ENCODE results near the gene AKAP13.

GRCh38 chr15:85688711-85689110 lies 308.3 kb downstream of the AKAP13 start:
- TF ChIP-seq CTCF (conservative IDR thresholded peaks at IDR 0.05) = no peak
- no peak for TF ChIP-seq ZFX (IDR thresholded peaks at IDR 0.05)

All from C4-2B (cell line).